Natural killer cell (primary cell): ENCODE results near the gene SGCD. TPM values are rescaled to one million over a fixed set of nuclear protein-coding genes. Genes with fewer than 3 reads are reported as not detected.

Experiments
- ATAC-seq, 3 donors: fragments of 150-1000 bp in 2 of 3; fragments of 200-7000 bp in 1 of 3; cut with Tn5 transposase; 1 replicate in 1 of 3; 2 replicates in 2 of 3; pipeline ENCODE4 v1.10.0; 2021; ENCODE audit warnings: mild to moderate bottlenecking in 2 of 3, moderate library complexity in 2 of 3
- DNase-seq, 2 donors: peaks; one replicate each; pipeline versions ENCODE4 v3.0.0 to v3.0.0-alpha.2; 2013 to 2021; ENCODE audit warnings: mixed read lengths in 1 of 2
- H3K27ac ChIP-seq: one replicate; pipeline ENCODE4 v1.5.1; 2013; ENCODE audit warnings: mild to moderate bottlenecking, low read length
- H3K27me3 ChIP-seq: one replicate; pipeline ENCODE4 v1.6.1; 2013; ENCODE audit warnings: low read length; ENCODE audit not compliant: control insufficient read depth, insufficient read depth
- H3K36me3 ChIP-seq: one replicate; pipeline ENCODE4 v1.6.1; 2013; ENCODE audit warnings: low read length; ENCODE audit not compliant: control insufficient read depth, insufficient read depth
- H3K4me1 ChIP-seq: one replicate; pipeline ENCODE4 v1.6.1; 2013; ENCODE audit warnings: low read length; ENCODE audit not compliant: control insufficient read depth, insufficient read depth
- H3K4me3 ChIP-seq: one replicate; pipeline ENCODE4 v1.5.1; 2013; ENCODE audit warnings: low read length
- H3K9me3 ChIP-seq: one replicate; pipeline ENCODE4 v1.6.1; 2013; ENCODE audit warnings: low read length; ENCODE audit not compliant: control insufficient read depth, insufficient read depth
- H3K27ac Mint-ChIP-seq, 2 donors: one replicate each; pipeline ENCODE4 v1.8.0; 2022; ENCODE audit warnings: mild to moderate bottlenecking in 2 of 2, mixed read lengths in 2 of 2, moderate library complexity in 1 of 2
- H3K27me3 Mint-ChIP-seq, 2 donors: one replicate each; pipeline ENCODE4 v1.8.0; 2022; ENCODE audit warnings: low read depth in 2 of 2, mixed read lengths in 2 of 2
- H3K36me3 Mint-ChIP-seq: one replicate; pipeline ENCODE4 v1.8.0; 2022; ENCODE audit warnings: mixed read lengths
- H3K4me1 Mint-ChIP-seq, 2 donors: one replicate each; pipeline ENCODE4 v1.8.0; 2022; ENCODE audit warnings: mixed read lengths in 2 of 2
- H3K4me3 Mint-ChIP-seq: one replicate; pipeline ENCODE4 v1.8.0; 2022; ENCODE audit warnings: mild to moderate bottlenecking, moderate library complexity, mixed read lengths
- H3K9me3 Mint-ChIP-seq, 2 donors: one replicate each; pipeline ENCODE4 v1.8.0; 2022; ENCODE audit warnings: mixed read lengths in 2 of 2
- CTCF ChIP-seq: fragments of 200-600 bp; IDR thresholded peaks from one replicate; pipeline ENCODE4 v1.8.0; 2022; ENCODE audit warnings: antibody characterized with exemption
- WGBS: methylation state at CpG from one replicate; pipeline ENCODE4 v1.1.7; 2013; ENCODE audit warnings: missing lambda C conversion rate; ENCODE audit not compliant: insufficient coverage; 5-methylcytosine and 5-hydroxymethylcytosine counted together
- intact Hi-C: fragments of 100-400 bp; cut with micrococcal nuclease; formaldehyde crosslinking; loops from one replicate; pipeline ENCODE4 v1.14.2; 2022
- total RNA-seq, 4 donors: library from RNA; stranded (reverse); fragments of 120-200 nt in 1 of 4; gene quantifications; one replicate each; pipeline versions ENCODE4 v1.2.3 to v1.2.4, GENCODE V29; 2013 to 2022

The SGCD gene
- total RNA-seq, 3 donors from 2014 or later (not counting 1 experiment from before 2014, with no cell fraction given) = 0.32 to 2.0 (median 1.4) TPM

- H3K27me3 ChIP-seq = no peaks in the 10 kb centered on the region
- Mint-ChIP-seq H3K9me3 (peaks cover 7 to 9% of the 10 kb centered on the region in 2 donors), H3K4me1 (no peaks in the 10 kb centered on the region), H3K4me3 (no peak overlapping the region), H3K27ac (no peak overlapping the region), H3K27me3 (peaks cover 0 to 5% of the 10 kb centered on the region in 2 donors), H3K36me3 (peaks cover 12% of the 10 kb centered on the region)
- 73% methylated on average over 4 of the region's 5 CpGs for WGBS
- intact Hi-C loops = no loop called here
- no peak for ATAC-seq
- TF ChIP-seq CTCF = no peak
- no peak overlapping the region for H3K27ac ChIP-seq
- H3K36me3 ChIP-seq = no peaks in the 10 kb centered on the region
- no peaks in the 10 kb centered on the region for H3K4me1 ChIP-seq
- no peak overlapping the region for H3K4me3 ChIP-seq
- no peak for DNase-seq
- no peaks in the 10 kb centered on the region for H3K9me3 ChIP-seq
These were observed 195.9 kb downstream of the SGCD start for GRCh38 chr5:156522651-156523529.

GRCh38 chr5:156523607-156524006 lies 196.6 kb downstream of the SGCD start:
- Mint-ChIP-seq H3K36me3 (peaks cover 9% of the 10 kb centered on the region), H3K27me3 (peaks cover 0 to 5% of the 10 kb centered on the region in 2 donors), H3K9me3 (peaks cover 3 to 8% of the 10 kb centered on the region in 2 donors), H3K4me1 (no peaks in the 10 kb centered on the region), H3K4me3 (no peak overlapping the region), H3K27ac (no peak overlapping the region)
- no peaks in the 10 kb centered on the region for H3K36me3 ChIP-seq
- H3K4me1 ChIP-seq = no peaks in the 10 kb centered on the region
- H3K4me3 ChIP-seq = no peak overlapping the region
- 94% methylated on average over 2 of the region's 3 CpGs for WGBS
- no peaks in the 10 kb centered on the region for H3K9me3 ChIP-seq
- no peaks in the 10 kb centered on the region for H3K27me3 ChIP-seq
- DNase-seq = no peak
- TF ChIP-seq CTCF = no peak
- no peak for ATAC-seq
- intact Hi-C loops = no loop called here
- H3K27ac ChIP-seq = no peak overlapping the region

GRCh38 chr5:156526081-156526925 lies 199.3 kb downstream of the SGCD start:
- Histone ChIP-seq H3K36me3 (no peaks in the 10 kb centered on the region), H3K27ac (no peak overlapping the region), H3K4me3 (no peak overlapping the region), H3K9me3 (no peaks in the 10 kb centered on the region), H3K27me3 (no peaks in the 10 kb centered on the region), H3K4me1 (no peaks in the 10 kb centered on the region)
- H3K27me3 Mint-ChIP-seq = peaks cover 0 to 5% of the 10 kb centered on the region in 2 donors
- no peak overlapping the region for H3K27ac Mint-ChIP-seq
- 85% methylated on average over 8 of the region's 9 CpGs for WGBS
- no peak overlapping the region for H3K4me3 Mint-ChIP-seq
- no peak for TF ChIP-seq CTCF
- intact Hi-C loops = no loop called here
- no peaks in the 10 kb centered on the region for H3K36me3 Mint-ChIP-seq
- ATAC-seq (no peak), DNase-seq (no peak)
- no peaks in the 10 kb centered on the region for H3K4me1 Mint-ChIP-seq
- H3K9me3 Mint-ChIP-seq = peaks cover 0 to 2% of the 10 kb centered on the region in 2 donors
